Coronary artery (tissue), 2 donors: ENCODE results near the gene SUPT20H.

Source experiments
- DNase-seq: peaks from one replicate; pipeline ENCODE4 v3.0.0-alpha.2; 2017; ENCODE audit warnings: low spot score
- H3K27ac ChIP-seq, 2 donors: fragments of 200-600 bp; sonication (generic); one replicate each; pipeline ENCODE4 v1.5.1; 2016 to 2019
- H3K4me3 ChIP-seq: fragments of 200-600 bp; sonication (generic); 2 replicates; pipeline ENCODE4 v1.5.1; 2016; ENCODE audit warnings: mild to moderate bottlenecking, moderate library complexity
- CTCF ChIP-seq: fragments of 200-600 bp; sonication (generic); IDR thresholded peaks from one replicate; pipeline ENCODE4 v1.5.1; 2019; ENCODE audit warnings: antibody characterized with exemption

The SUPT20H gene

GRCh38 chr13:37102896-37103295 is 43.4 kb upstream of the SUPT20H start:
- Histone ChIP-seq H3K27ac (no peak overlapping the region), H3K4me3 (no peak overlapping the region)
- TF ChIP-seq CTCF, result no peak
- no peak for DNase-seq

- TF ChIP-seq CTCF, result no peak
- no peak for DNase-seq
- Histone ChIP-seq H3K4me3 (no peak overlapping the region), H3K27ac (no peak overlapping the region)
These were observed 41.7 kb upstream of the SUPT20H start for GRCh38 chr13:37101201-37101600.

GRCh38 chr13:37100731-37101130 is 41.2 kb upstream of the SUPT20H start:
- no peak for TF ChIP-seq CTCF
- H3K4me3 ChIP-seq, result no peak overlapping the region
- H3K27ac ChIP-seq, result no peak overlapping the region
- no peak for DNase-seq

GRCh38 chr13:37097076-37097475 is 37.6 kb upstream of the SUPT20H start:
- DNase-seq, result no peak
- TF ChIP-seq CTCF, result no peak
- H3K4me3 ChIP-seq, result no peak overlapping the region
- no peak overlapping the region for H3K27ac ChIP-seq

DNA sequence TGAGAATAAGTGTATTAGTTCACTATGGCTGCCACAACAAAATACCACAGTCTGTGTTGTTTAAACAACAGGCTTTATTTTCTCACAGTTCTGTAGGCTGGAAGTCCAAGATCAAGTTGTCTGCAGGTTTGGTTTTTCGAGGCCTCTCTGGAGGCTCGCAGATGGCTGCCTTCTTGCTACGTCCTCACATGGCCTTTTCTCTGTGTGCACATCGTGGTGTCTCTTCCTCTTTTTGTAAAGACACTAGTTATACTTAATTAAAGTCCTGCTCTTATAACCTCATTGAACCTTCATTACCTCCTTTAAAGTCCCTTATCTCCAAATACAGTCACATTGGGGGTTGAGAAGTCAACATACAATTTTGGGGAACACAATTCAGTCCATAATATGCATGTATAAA is 35.4 kb upstream of the SUPT20H start:
- H3K27ac ChIP-seq, result no peak overlapping the region
- no peak for TF ChIP-seq CTCF
- DNase-seq, result no peak
- no peak overlapping the region for H3K4me3 ChIP-seq

- DNase-seq, result no peak
- H3K27ac ChIP-seq, result no peak overlapping the region
- no peak for TF ChIP-seq CTCF
These were observed 34.6 kb upstream of the SUPT20H start for GRCh38 chr13:37094099-37094498.

GRCh38 chr13:37091835-37092234 is 32.3 kb upstream of the SUPT20H start:
- DNase-seq, result no peak
- Histone ChIP-seq H3K27ac (no peak overlapping the region), H3K4me3 (no peak overlapping the region)
- TF ChIP-seq CTCF, result no peak

More at GRCh38 chr13:37094099-37094498, 34.6 kb upstream of the SUPT20H start:
- H3K4me3 ChIP-seq, result no peak overlapping the region
